Measurements from ENCODE around the gene TUBE1.

The TUBE1 gene

GRCh38 chr6:112100561-112100960, 13.3 kb upstream of the TUBE1 start:
- DNase-seq (ENCODE audit: low read depth), result no peak
- H3K4me3 ChIP-seq (ENCODE audit: control insufficient read depth, low read depth, low read length), result no peak overlapping the region
- no peak for TF ChIP-seq CTCF (conservative IDR thresholded peaks at IDR 0.05; ENCODE audit: control insufficient read depth, insufficient read depth, low read depth, low read length)

GRCh38 chr6:112096901-112097300, 9.6 kb upstream of the TUBE1 start:
- no peak for TF ChIP-seq CTCF (conservative IDR thresholded peaks at IDR 0.05; ENCODE audit: control insufficient read depth, insufficient read depth, low read depth, low read length)
- H3K4me3 ChIP-seq (ENCODE audit: control insufficient read depth, low read depth, low read length), result no peak overlapping the region
- DNase-seq (ENCODE audit: low read depth), result no peak

- no peak for TF ChIP-seq CTCF (conservative IDR thresholded peaks at IDR 0.05; ENCODE audit: control insufficient read depth, insufficient read depth, low read depth, low read length)
- peak overlapping the region; percentile 86 for H3K4me3 ChIP-seq (ENCODE audit: control insufficient read depth, low read depth, low read length)
- DNase-seq (ENCODE audit: low read depth), result peak; percentile 11
These were observed 634 bp upstream of the TUBE1 start for GRCh38 chr6:112087916-112088315.

DNA sequence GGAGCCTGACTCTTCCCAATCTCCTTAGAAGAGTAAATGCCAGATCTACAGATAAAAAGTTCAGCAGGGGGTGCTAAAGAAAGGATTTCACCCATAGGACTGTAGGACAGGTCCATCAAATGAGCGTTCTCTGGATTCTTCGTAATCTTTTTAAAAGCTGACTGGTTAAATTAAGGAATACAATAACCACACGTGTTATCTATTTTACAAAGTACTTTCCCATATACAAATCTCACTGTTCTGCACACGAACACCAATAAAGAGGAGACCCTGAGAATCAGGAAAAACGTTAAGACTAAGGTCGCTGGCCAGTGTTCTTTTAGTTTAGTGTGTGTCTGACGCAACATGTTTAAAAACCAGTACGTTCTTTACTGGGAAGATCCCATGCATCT, 542 bp downstream of the TUBE1 start:
- peak; percentile 44 for TF ChIP-seq CTCF (conservative IDR thresholded peaks at IDR 0.05; ENCODE audit: control insufficient read depth, insufficient read depth, low read depth, low read length)
- H3K4me3 ChIP-seq (ENCODE audit: control insufficient read depth, low read depth, low read length), result peak overlapping the region; percentile 86
- DNase-seq (ENCODE audit: low read depth), result peak; percentile 67

GRCh38 chr6:112085286-112086065, 1.8 kb downstream of the TUBE1 start:
- DNase-seq (ENCODE audit: low read depth), result peak; percentile 21
- H3K4me3 ChIP-seq (ENCODE audit: control insufficient read depth, low read depth, low read length), result no peak overlapping the region
- TF ChIP-seq CTCF (conservative IDR thresholded peaks at IDR 0.05; ENCODE audit: control insufficient read depth, insufficient read depth, low read depth, low read length), result no peak

DNA sequence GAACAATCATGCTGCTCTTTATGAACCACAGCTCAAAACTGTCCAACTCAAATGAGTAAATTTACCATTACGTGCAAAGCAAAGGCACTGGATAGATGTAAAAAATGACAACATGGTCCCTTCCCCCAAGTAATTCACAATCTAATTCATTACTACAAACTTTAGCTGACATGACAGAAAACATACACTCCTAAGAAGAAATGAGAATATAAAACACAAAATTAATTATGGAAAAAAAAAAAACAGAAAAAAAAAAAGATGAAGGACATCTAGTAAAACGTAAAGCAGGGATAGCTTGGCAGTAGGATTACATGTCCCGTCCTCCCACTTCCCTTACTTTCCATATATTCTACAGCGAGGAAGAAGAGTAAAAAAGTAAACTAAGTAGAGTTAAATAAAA, 5.7 kb downstream of the TUBE1 start:
- H3K4me3 ChIP-seq (ENCODE audit: control insufficient read depth, low read depth, low read length), result no peak overlapping the region
- TF ChIP-seq CTCF (conservative IDR thresholded peaks at IDR 0.05; ENCODE audit: control insufficient read depth, insufficient read depth, low read depth, low read length), result no peak
- no peak for DNase-seq (ENCODE audit: low read depth)

Data from fibroblast of mammary gland (primary cell).